Parathyroid adenoma (tissue), 2 donors: ENCODE measurements around the gene REPS2.

ENCODE experiments used
- H2AFZ ChIP-seq: fragments of 300-600 bp; sonication (generic); one replicate; pipeline ENCODE4 v1.7.0; 2017; ENCODE audit warnings: antibody characterized with exemption, mild to moderate bottlenecking
- H3K27ac ChIP-seq: fragments of 300-600 bp; sonication (generic); one replicate; pipeline ENCODE4 v1.7.0; 2017
- H3K27me3 ChIP-seq: fragments of 300-600 bp; sonication (generic); one replicate; pipeline ENCODE4 v1.7.0; 2017; ENCODE audit warnings: low read length; ENCODE audit not compliant: control insufficient read depth, insufficient read depth
- H3K36me3 ChIP-seq: fragments of 300-600 bp; sonication (generic); one replicate; pipeline ENCODE4 v1.7.0; 2017; ENCODE audit warnings: low read length; ENCODE audit not compliant: control insufficient read depth, insufficient read depth
- H3K4me1 ChIP-seq: fragments of 300-600 bp; sonication (generic); one replicate; pipeline ENCODE4 v1.7.0; 2017; ENCODE audit warnings: control low read depth
- H3K4me2 ChIP-seq: fragments of 300-600 bp; sonication (generic); one replicate; pipeline ENCODE4 v1.7.0; 2017; ENCODE audit warnings: low read length
- H3K4me3 ChIP-seq: fragments of 300-600 bp; sonication (generic); one replicate; pipeline ENCODE4 v1.7.0; 2017; ENCODE audit warnings: low read depth, low read length
- H3K79me2 ChIP-seq: fragments of 300-600 bp; sonication (generic); one replicate; pipeline ENCODE4 v1.7.0; 2017; ENCODE audit warnings: control low read depth
- H3K9ac ChIP-seq: fragments of 300-600 bp; sonication (generic); one replicate; pipeline ENCODE4 v1.7.0; 2017; ENCODE audit warnings: mild to moderate bottlenecking
- H3K9me3 ChIP-seq: fragments of 300-600 bp; sonication (generic); one replicate; pipeline ENCODE4 v1.7.0; 2017; ENCODE audit warnings: low read length; ENCODE audit not compliant: control insufficient read depth
- CTCF ChIP-seq: fragments of 300-600 bp; sonication (generic); IDR thresholded peaks from one replicate; pipeline ENCODE4 v1.7.0; 2017; ENCODE audit warnings: antibody characterized with exemption, mild to moderate bottlenecking
- donor health status: primary hyperparathyroidism.

The REPS2 gene

DNA sequence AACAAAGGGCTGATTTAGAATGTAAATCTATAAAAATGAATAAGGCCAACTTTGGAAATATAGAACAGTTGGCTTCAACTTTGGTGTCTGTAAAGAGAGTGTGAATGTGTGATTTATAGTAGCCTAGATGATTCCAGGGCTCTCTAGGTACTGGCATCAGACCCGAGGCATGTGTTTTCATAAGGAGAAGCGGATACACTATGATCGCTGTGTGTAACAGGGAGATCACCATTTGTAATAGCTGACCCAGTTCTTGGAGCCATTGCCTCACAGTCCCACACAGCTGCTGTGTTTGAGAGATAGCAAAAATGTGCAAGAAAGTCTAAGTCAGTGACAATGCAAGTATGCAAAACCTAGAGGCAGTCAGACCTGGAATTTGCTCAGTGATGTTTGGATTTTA lies 135.1 kb downstream of the REPS2 start:
- Histone ChIP-seq H3K9ac (no peak overlapping the region), H3K4me1 (peaks cover 20% of the 10 kb centered on the region), H3K4me2 (peak overlapping the region; percentile 17), H3K36me3 (no peaks in the 10 kb centered on the region), H3K27ac (peak overlapping the region; percentile 61), H3K9me3 (no peaks in the 10 kb centered on the region), H3K79me2 (no peaks in the 10 kb centered on the region), H3K4me3 (no peak overlapping the region), H2AFZ (no peak overlapping the region), H3K27me3 (no peaks in the 10 kb centered on the region)
- TF ChIP-seq CTCF, result no peak

DNA sequence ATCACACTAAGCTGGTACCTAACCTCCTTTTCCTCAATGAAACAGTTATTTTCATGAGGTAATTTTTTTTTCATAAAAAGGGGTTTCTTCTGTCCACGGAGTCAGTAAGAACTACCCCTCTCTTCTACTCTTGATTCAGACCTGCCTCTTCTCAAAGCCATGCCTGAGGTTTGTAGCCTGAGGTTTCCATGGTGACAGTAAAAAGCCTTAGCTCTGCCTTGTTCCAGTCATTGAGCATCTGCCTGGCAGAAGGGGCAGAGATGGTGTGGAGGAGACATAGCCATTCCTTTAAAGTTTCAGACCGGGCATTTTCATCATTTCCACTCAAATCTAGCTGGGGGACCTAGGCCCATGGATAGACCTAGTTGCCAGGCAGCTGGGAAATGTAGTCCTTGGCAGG lies 135.5 kb downstream of the REPS2 start:
- Histone ChIP-seq H3K9ac (no peak overlapping the region), H3K4me3 (no peak overlapping the region), H3K27me3 (no peaks in the 10 kb centered on the region), H3K79me2 (no peaks in the 10 kb centered on the region), H3K9me3 (no peaks in the 10 kb centered on the region), H3K27ac (peak overlapping the region; percentile 61), H2AFZ (peak overlapping the region; percentile 22), H3K36me3 (no peaks in the 10 kb centered on the region), H3K4me2 (peak overlapping the region; percentile 17), H3K4me1 (peaks cover 19% of the 10 kb centered on the region)
- no peak for TF ChIP-seq CTCF

DNA sequence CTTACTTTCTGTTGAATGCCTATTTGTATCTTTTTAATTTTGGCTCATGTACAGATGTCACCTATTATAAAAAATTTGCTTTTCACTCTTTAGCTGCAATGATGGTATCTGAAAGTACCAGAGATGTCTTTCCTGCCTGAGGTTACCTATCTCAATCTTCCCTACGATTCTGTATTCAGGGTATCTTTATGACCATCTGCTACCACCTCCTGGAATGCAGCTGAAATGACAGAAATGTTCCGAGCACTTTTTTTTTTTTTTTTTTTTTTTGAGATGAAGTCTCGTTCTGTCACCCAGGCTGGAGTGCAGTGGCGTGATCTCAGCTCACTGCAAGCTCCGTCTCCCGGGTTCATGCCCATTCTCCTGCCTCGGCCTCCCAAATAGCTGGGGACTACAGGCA lies 136.4 kb downstream of the REPS2 start:
- H3K79me2 ChIP-seq, result no peaks in the 10 kb centered on the region
- H3K27me3 ChIP-seq, result no peaks in the 10 kb centered on the region
- H2AFZ ChIP-seq, result no peak overlapping the region
- no peaks in the 10 kb centered on the region for H3K36me3 ChIP-seq
- peak; percentile 41 for TF ChIP-seq CTCF
- no peaks in the 10 kb centered on the region for H3K9me3 ChIP-seq
- H3K4me1 ChIP-seq, result peaks cover 11% of the 10 kb centered on the region
- H3K4me2 ChIP-seq, result peak overlapping the region; percentile 17
- H3K4me3 ChIP-seq, result no peak overlapping the region
- no peak overlapping the region for H3K9ac ChIP-seq
- H3K27ac ChIP-seq, result no peak overlapping the region

- no peak overlapping the region for H3K27ac ChIP-seq
- H3K36me3 ChIP-seq, result no peaks in the 10 kb centered on the region
- H3K4me2 ChIP-seq, result no peak overlapping the region
- no peaks in the 10 kb centered on the region for H3K27me3 ChIP-seq
- H3K4me3 ChIP-seq, result no peak overlapping the region
- peaks cover 6% of the 10 kb centered on the region for H3K4me1 ChIP-seq
- H3K79me2 ChIP-seq, result no peaks in the 10 kb centered on the region
- no peaks in the 10 kb centered on the region for H3K9me3 ChIP-seq
- no peak overlapping the region for H2AFZ ChIP-seq
- no peak for TF ChIP-seq CTCF
- H3K9ac ChIP-seq, result no peak overlapping the region
These were observed 139.9 kb downstream of the REPS2 start for GRCh38 chrX:17086317-17086716.

DNA sequence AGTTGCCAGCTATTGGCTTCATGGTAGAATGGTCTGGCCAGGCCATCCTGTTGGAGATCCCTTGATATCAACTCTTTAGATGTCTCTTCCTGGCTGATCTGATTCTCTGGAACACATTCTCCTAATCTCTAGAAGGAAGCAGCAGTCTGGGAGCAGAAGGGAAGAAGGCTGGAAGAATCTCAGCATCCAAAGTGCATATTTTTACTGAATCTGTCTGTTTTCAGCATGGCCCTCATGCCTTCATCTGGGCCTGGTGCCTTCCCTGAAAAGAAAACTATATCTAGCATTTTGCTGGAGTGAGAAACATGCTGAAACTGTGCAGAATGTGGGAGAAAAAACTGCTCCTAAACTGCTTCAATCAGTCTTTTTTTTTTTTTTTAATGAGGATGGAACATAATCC lies 148.7 kb downstream of the REPS2 start:
- H3K79me2 ChIP-seq, result no peaks in the 10 kb centered on the region
- H3K4me1 ChIP-seq, result no peaks in the 10 kb centered on the region
- no peak overlapping the region for H3K4me3 ChIP-seq
- no peak overlapping the region for H3K27ac ChIP-seq
- H2AFZ ChIP-seq, result no peak overlapping the region
- no peak overlapping the region for H3K4me2 ChIP-seq
- no peaks in the 10 kb centered on the region for H3K36me3 ChIP-seq
- no peak for TF ChIP-seq CTCF
- no peaks in the 10 kb centered on the region for H3K27me3 ChIP-seq
- no peaks in the 10 kb centered on the region for H3K9me3 ChIP-seq
- no peak overlapping the region for H3K9ac ChIP-seq
